Rectal smooth muscle tissue (tissue), 1 donor: ENCODE data around the gene RPL11.

Experiments
- H3K27ac ChIP-seq: one replicate; pipeline ENCODE4 v1.7.0; 2013; ENCODE audit warnings: low read depth, low read length, inconsistent platforms
- H3K27me3 ChIP-seq: one replicate; pipeline ENCODE4 v1.7.0; 2013; ENCODE audit warnings: low read length; ENCODE audit not compliant: control insufficient read depth, insufficient read depth
- H3K36me3 ChIP-seq: one replicate; pipeline ENCODE4 v1.7.0; 2013; ENCODE audit warnings: low read length; ENCODE audit not compliant: control insufficient read depth, insufficient read depth
- H3K4me1 ChIP-seq: one replicate; pipeline ENCODE4 v1.7.0; 2013; ENCODE audit warnings: low read length; ENCODE audit not compliant: control insufficient read depth, insufficient read depth
- H3K4me3 ChIP-seq: one replicate; pipeline ENCODE4 v1.7.0; 2013; ENCODE audit warnings: low read length
- H3K9ac ChIP-seq: one replicate; pipeline ENCODE4 v1.7.0; 2013; ENCODE audit warnings: low read length

Gene RPL11

GRCh38 chr1:23693599-23693998 is 2.0 kb downstream of the RPL11 start:
- Histone ChIP-seq H3K4me1 (peaks cover 10% of the 10 kb centered on the region), H3K27me3 (no peaks in the 10 kb centered on the region), H3K4me3 (no peak overlapping the region), H3K9ac (no peak overlapping the region), H3K36me3 (peaks cover 28% of the 10 kb centered on the region), H3K27ac (no peak overlapping the region)

GRCh38 chr1:23694371-23694770 is 2.8 kb downstream of the RPL11 start:
- Histone ChIP-seq H3K27me3 (no peaks in the 10 kb centered on the region), H3K4me1 (peaks cover 10% of the 10 kb centered on the region), H3K36me3 (peaks cover 30% of the 10 kb centered on the region), H3K9ac (no peak overlapping the region), H3K27ac (no peak overlapping the region), H3K4me3 (no peak overlapping the region)

- Histone ChIP-seq H3K9ac (no peak overlapping the region), H3K27me3 (no peaks in the 10 kb centered on the region), H3K4me1 (peaks cover 10% of the 10 kb centered on the region), H3K27ac (no peak overlapping the region), H3K36me3 (peaks cover 36% of the 10 kb centered on the region), H3K4me3 (no peak overlapping the region)
Measured at GRCh38 chr1:23695667-23696066, 4.1 kb downstream of the RPL11 start.

GRCh38 chr1:23696335-23696989 is 4.9 kb downstream of the RPL11 start:
- Histone ChIP-seq H3K27ac (no peak overlapping the region), H3K4me3 (no peak overlapping the region), H3K9ac (no peak overlapping the region), H3K4me1 (peaks cover 10% of the 10 kb centered on the region), H3K27me3 (no peaks in the 10 kb centered on the region), H3K36me3 (peaks cover 42% of the 10 kb centered on the region)

GRCh38 chr1:23698466-23698865 is 6.9 kb downstream of the RPL11 start:
- Histone ChIP-seq H3K9ac (no peak overlapping the region), H3K27me3 (no peaks in the 10 kb centered on the region), H3K4me1 (no peaks in the 10 kb centered on the region), H3K36me3 (peaks cover 41% of the 10 kb centered on the region), H3K4me3 (no peak overlapping the region), H3K27ac (no peak overlapping the region)

GRCh38 chr1:23699280-23700179 is 7.9 kb downstream of the RPL11 start:
- Histone ChIP-seq H3K27me3 (no peaks in the 10 kb centered on the region), H3K9ac (no peak overlapping the region), H3K4me1 (no peaks in the 10 kb centered on the region), H3K27ac (no peak overlapping the region), H3K36me3 (peaks cover 31% of the 10 kb centered on the region), H3K4me3 (no peak overlapping the region)

- Histone ChIP-seq H3K4me1 (no peaks in the 10 kb centered on the region), H3K27me3 (no peaks in the 10 kb centered on the region), H3K27ac (no peak overlapping the region), H3K36me3 (peaks cover 20% of the 10 kb centered on the region), H3K4me3 (no peak overlapping the region), H3K9ac (no peak overlapping the region)
Measured at GRCh38 chr1:23701310-23701709, 9.7 kb downstream of the RPL11 start.

- H3K36me3 ChIP-seq = peaks cover 16% of the 10 kb centered on the region
- no peak overlapping the region for H3K9ac ChIP-seq
- H3K27me3 ChIP-seq = no peaks in the 10 kb centered on the region
- no peaks in the 10 kb centered on the region for H3K4me1 ChIP-seq
- no peak overlapping the region for H3K4me3 ChIP-seq
- H3K27ac ChIP-seq = no peak overlapping the region
Measured at GRCh38 chr1:23701996-23702395, 10.4 kb downstream of the RPL11 start.

- H3K4me3 ChIP-seq = no peak overlapping the region
- H3K36me3 ChIP-seq = peaks cover 9% of the 10 kb centered on the region
- H3K27ac ChIP-seq = no peak overlapping the region
- no peaks in the 10 kb centered on the region for H3K27me3 ChIP-seq
- no peaks in the 10 kb centered on the region for H3K4me1 ChIP-seq
- H3K9ac ChIP-seq = no peak overlapping the region
Measured at GRCh38 chr1:23704834-23705495, 13.4 kb downstream of the RPL11 start.

GRCh38 chr1:23709229-23709628 is 17.6 kb downstream of the RPL11 start:
- Histone ChIP-seq H3K27me3 (no peaks in the 10 kb centered on the region), H3K27ac (no peak overlapping the region), H3K4me1 (no peaks in the 10 kb centered on the region), H3K4me3 (no peak overlapping the region), H3K9ac (no peak overlapping the region), H3K36me3 (no peaks in the 10 kb centered on the region)

- H3K27me3 ChIP-seq = no peaks in the 10 kb centered on the region
Measured at GRCh38 chr1:23718482-23718881, 26.9 kb downstream of the RPL11 start.

GRCh38 chr1:23719162-23719820 is 27.7 kb downstream of the RPL11 start:
- Histone ChIP-seq H3K27ac (no peak overlapping the region), H3K36me3 (no peaks in the 10 kb centered on the region)

More at GRCh38 chr1:23718482-23718881, 26.9 kb downstream of the RPL11 start:
- Histone ChIP-seq H3K27ac (no peak overlapping the region), H3K4me3 (no peak overlapping the region), H3K36me3 (no peaks in the 10 kb centered on the region), H3K9ac (no peak overlapping the region), H3K4me1 (no peaks in the 10 kb centered on the region)

More at GRCh38 chr1:23719162-23719820, 27.7 kb downstream of the RPL11 start:
- Histone ChIP-seq H3K27me3 (no peaks in the 10 kb centered on the region), H3K4me1 (no peaks in the 10 kb centered on the region), H3K4me3 (no peak overlapping the region), H3K9ac (no peak overlapping the region)
